Tibial nerve (tissue), 4 donors: ENCODE data around the gene NAT14.

Source experiments
- EP300 ChIP-seq, 2 donors: sonication (generic); formaldehyde crosslinking; IDR thresholded peaks; one replicate each; pipeline ENCODE4 v1.6.1; 2017; ENCODE audit warnings: antibody characterized with exemption in 2 of 2, mild to moderate bottlenecking in 1 of 2
- TF ChIP-seq, protein P1 (sequence below), 5 experiments: fragments of 200-600 bp in 3 of 5; fragments of 450-650 bp in 2 of 5; sonication (generic) in 3 of 5; IDR thresholded peaks; one replicate each; pipeline ENCODE4 v1.5.1; 2016 to 2019; ENCODE audit warnings: antibody characterized with exemption in 5 of 5, mild to moderate bottlenecking in 3 of 5, moderate library complexity in 2 of 5

DNA sequence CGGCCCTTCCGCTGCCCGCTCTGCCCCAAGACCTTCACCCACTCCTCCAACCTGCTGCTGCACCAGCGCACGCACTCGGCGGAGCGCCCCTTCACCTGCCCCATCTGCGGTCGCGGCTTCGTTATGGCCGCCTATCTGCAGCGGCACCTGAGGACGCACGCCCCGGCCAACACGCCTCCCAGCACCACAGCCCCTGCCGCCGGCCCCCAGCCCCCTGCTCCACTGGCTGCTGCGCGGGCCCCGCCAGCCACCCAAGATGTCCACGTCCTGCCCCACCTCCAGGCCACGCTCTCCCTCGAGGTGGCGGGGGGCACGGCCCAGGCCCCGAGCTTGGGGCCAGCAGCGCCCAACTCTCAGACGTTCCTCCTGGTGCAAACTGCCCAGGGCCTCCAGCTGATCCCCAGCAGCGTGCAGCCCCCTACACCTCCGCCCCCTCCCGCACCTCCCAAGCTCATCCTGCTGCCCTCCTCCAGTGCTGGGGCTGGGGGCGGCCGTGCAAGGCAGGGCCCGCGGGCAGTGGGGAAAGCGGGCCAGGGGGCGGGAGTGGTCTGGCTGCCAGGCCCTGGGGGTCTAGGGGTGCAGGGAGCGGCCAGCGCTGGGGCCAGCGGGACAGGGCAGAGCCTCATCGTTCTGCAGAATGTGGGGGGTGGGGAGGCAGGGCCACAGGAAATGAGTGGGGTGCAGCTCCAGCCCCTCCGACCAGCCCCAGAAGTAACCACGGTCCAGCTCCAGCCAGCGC, 1.9 kb upstream of the NAT14 start:
- TF ChIP-seq, protein P1, sequence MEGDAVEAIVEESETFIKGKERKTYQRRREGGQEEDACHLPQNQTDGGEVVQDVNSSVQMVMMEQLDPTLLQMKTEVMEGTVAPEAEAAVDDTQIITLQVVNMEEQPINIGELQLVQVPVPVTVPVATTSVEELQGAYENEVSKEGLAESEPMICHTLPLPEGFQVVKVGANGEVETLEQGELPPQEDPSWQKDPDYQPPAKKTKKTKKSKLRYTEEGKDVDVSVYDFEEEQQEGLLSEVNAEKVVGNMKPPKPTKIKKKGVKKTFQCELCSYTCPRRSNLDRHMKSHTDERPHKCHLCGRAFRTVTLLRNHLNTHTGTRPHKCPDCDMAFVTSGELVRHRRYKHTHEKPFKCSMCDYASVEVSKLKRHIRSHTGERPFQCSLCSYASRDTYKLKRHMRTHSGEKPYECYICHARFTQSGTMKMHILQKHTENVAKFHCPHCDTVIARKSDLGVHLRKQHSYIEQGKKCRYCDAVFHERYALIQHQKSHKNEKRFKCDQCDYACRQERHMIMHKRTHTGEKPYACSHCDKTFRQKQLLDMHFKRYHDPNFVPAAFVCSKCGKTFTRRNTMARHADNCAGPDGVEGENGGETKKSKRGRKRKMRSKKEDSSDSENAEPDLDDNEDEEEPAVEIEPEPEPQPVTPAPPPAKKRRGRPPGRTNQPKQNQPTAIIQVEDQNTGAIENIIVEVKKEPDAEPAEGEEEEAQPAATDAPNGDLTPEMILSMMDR (IDR thresholded peaks at IDR 0.05), result no peak
- TF ChIP-seq EP300 (IDR thresholded peaks at IDR 0.05), result no peak
